Neuronal stem cell (in vitro differentiated cells): ENCODE measurements around the gene MPV17L2.

Experiments
- DNase-seq: peaks from one replicate; pipeline ENCODE4 v3.0.0-alpha.2; 2013; ENCODE audit warnings: low spot score
- H2AFZ ChIP-seq: one replicate; pipeline ENCODE4 v1.6.1; 2013; ENCODE audit warnings: mild to moderate bottlenecking, low read length, inconsistent platforms
- H2AK5ac ChIP-seq: 2 replicates; pipeline ENCODE4 v1.6.1; 2013; ENCODE audit warnings: low read depth, mild to moderate bottlenecking, inconsistent platforms, low read length, moderate library complexity, mixed read lengths
- H2BK120ac ChIP-seq: 2 replicates; pipeline ENCODE4 v1.6.1; 2013; ENCODE audit warnings: low read depth, mild to moderate bottlenecking, inconsistent platforms, low read length, moderate library complexity, mixed read lengths
- H2BK12ac ChIP-seq: one replicate; pipeline ENCODE4 v1.6.1; 2013; ENCODE audit warnings: low read length, inconsistent platforms
- H2BK15ac ChIP-seq: 2 replicates; pipeline ENCODE4 v1.6.1; 2013; ENCODE audit warnings: mild to moderate bottlenecking, low read length, inconsistent platforms, mixed read lengths
- H2BK5ac ChIP-seq: one replicate; pipeline ENCODE4 v1.6.1; 2013; ENCODE audit warnings: inconsistent platforms, mild to moderate bottlenecking, low read length, moderate library complexity
- H3K14ac ChIP-seq: one replicate; pipeline ENCODE4 v1.6.1; 2013; ENCODE audit warnings: low read length, inconsistent platforms
- H3K18ac ChIP-seq: 2 replicates; pipeline ENCODE4 v1.6.1; 2013; ENCODE audit warnings: low read length, inconsistent platforms
- H3K23ac ChIP-seq: 2 replicates; pipeline ENCODE4 v1.6.1; 2013; ENCODE audit warnings: low read depth, mild to moderate bottlenecking, mixed read lengths, low read length, inconsistent platforms; ENCODE audit not compliant: poor library complexity
- H3K27ac ChIP-seq: replicated peaks from 3 replicates; pipeline ENCODE4 v1.5.1; 2013; ENCODE audit warnings: low read length, inconsistent platforms
- H3K27me3 ChIP-seq, 3 experiments: 2 replicates each; pipeline ENCODE4 v1.6.1; 2013; ENCODE audit warnings: low read length in 3 of 3, mild to moderate bottlenecking in 2 of 3, inconsistent platforms in 1 of 3, low read depth in 1 of 3, mixed read lengths in 1 of 3, moderate library complexity in 1 of 3; ENCODE audit not compliant: control insufficient read depth in 3 of 3, insufficient read depth in 3 of 3
- H3K36me3 ChIP-seq, 2 donors: replicated peaks in 1 of 2; 2 replicates each; pipeline ENCODE4 v1.6.1; 2013; ENCODE audit warnings: low read length in 2 of 2; ENCODE audit not compliant: control insufficient read depth in 2 of 2, insufficient read depth in 2 of 2
- H3K4ac ChIP-seq: 2 replicates; pipeline ENCODE4 v1.6.1; 2013; ENCODE audit warnings: inconsistent platforms, mild to moderate bottlenecking, low read length, moderate library complexity
- H3K4me1 ChIP-seq, 2 donors: 1 replicate in 1 of 2; 2 replicates in 1 of 2; pipeline ENCODE4 v1.6.1; 2013; ENCODE audit warnings: low read length in 2 of 2, low read depth in 1 of 2; ENCODE audit not compliant: control insufficient read depth in 2 of 2, insufficient read depth in 1 of 2
- H3K4me2 ChIP-seq: one replicate; pipeline ENCODE4 v1.6.1; 2013; ENCODE audit warnings: mild to moderate bottlenecking, low read length, inconsistent platforms; ENCODE audit not compliant: insufficient read depth, poor library complexity, severe bottlenecking
- H3K4me3 ChIP-seq, 2 donors: 2 replicates each; pipeline ENCODE4 v1.5.1; 2013; ENCODE audit warnings: low read length in 2 of 2, mild to moderate bottlenecking in 2 of 2, inconsistent platforms in 1 of 2, moderate library complexity in 1 of 2
- H3K79me1 ChIP-seq: one replicate; pipeline ENCODE4 v1.6.1; 2013; ENCODE audit warnings: low read depth, mild to moderate bottlenecking, inconsistent platforms, low read length, moderate library complexity
- H3K9ac ChIP-seq: one replicate; pipeline ENCODE4 v1.6.1; 2013; ENCODE audit warnings: mild to moderate bottlenecking, low read depth, low read length, inconsistent platforms; ENCODE audit not compliant: poor library complexity
- H3K9me3 ChIP-seq, 2 donors: replicated peaks in 1 of 2; 2 replicates each; pipeline versions ENCODE3 to v1.6.1; 2013; ENCODE audit warnings: low read length in 2 of 2, mild to moderate bottlenecking in 2 of 2, inconsistent platforms in 1 of 2, low read depth in 1 of 2, mixed read lengths in 1 of 2, moderate library complexity in 1 of 2; ENCODE audit not compliant: control insufficient read depth in 2 of 2, insufficient read depth in 1 of 2
- H4K8ac ChIP-seq: one replicate; pipeline ENCODE4 v1.6.1; 2013; ENCODE audit warnings: low read depth, mild to moderate bottlenecking, inconsistent platforms, low read length, moderate library complexity
- H4K91ac ChIP-seq: one replicate; pipeline ENCODE4 v1.6.1; 2013; ENCODE audit warnings: low read length, low read depth, mild to moderate bottlenecking, inconsistent platforms; ENCODE audit not compliant: poor library complexity
- WGBS, 2 donors: extraction: QIAGEN DNeasy Blood & Tissue Kit; methylation state at CpG; one replicate each; pipeline ENCODE4 v1.1.7; 2013; ENCODE audit warnings: missing lambda C conversion rate in 2 of 2, mixed read lengths in 1 of 2; ENCODE audit not compliant: insufficient read length in 2 of 2, insufficient replicate concordance in 1 of 2; ENCODE audit errors: extremely low coverage in 2 of 2; 5-methylcytosine and 5-hydroxymethylcytosine counted together

MPV17L2 gene

DNA sequence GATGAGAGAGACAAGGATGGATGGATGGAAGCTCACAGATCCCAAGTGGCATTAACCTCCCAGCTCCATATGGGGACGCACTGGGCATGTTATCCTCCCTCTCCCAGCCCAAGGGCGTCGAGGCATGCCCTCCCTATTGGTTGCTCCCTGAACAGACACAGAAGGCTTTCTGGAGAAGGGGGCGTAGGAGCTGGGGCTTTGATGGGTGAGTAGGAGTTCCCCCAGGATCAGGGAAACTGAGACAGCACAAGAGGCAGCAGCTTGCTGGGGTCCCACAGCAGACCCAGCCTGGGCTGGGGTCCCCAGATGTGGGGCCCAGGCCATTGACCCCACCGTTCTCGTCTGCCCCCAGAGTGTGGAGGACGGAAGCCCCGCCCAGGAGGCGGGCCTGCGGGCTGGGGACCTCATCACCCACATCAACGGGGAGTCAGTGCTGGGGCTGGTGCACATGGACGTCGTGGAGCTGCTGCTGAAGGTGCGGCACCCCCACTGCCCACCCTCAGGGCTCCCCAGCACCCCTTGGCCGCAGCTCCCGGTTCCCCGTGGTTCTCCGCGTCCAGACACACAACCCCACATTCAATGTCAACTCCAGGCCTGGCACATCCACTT lies 47.5 kb upstream of the MPV17L2 start:
- DNase-seq = no peak
- no peak overlapping the region for H4K91ac ChIP-seq
- no CpG with 5 or more reads among the region's 19 CpGs for WGBS, 2 donors

DNA sequence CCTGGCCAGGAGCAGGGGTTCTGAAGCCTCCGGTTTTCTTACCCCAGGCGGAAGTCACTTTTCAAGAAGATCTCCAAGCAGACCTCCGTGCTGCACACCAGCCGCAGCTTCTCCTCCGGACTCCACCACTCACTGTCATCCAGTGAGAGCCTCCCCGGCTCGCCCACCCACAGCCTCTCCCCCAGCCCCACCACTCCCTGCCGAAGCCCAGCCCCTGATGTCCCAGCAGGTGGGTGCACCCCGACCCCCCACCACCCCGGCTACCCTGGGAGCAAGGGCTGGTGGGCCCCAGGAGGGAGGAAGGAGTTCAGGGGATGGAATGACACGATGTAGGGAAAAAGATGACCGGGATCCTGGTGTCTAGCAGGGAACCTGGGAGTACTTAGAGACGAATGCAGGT lies 45.6 kb upstream of the MPV17L2 start:
- Histone ChIP-seq H3K79me1 (no peaks in the 10 kb centered on the region), H3K9ac (no peak overlapping the region), H3K18ac (no peak overlapping the region), H3K9me3 (no peaks in the 10 kb centered on the region), H4K91ac (no peak overlapping the region), H2AFZ (no peak overlapping the region), H3K4me1 (peaks cover 0 to 2% of the 10 kb centered on the region in 2 donors), H3K36me3 (peaks cover 17 to 50% of the 10 kb centered on the region in 2 donors), H3K4me3 (no peak overlapping the region), H2BK120ac (no peak overlapping the region), H3K27ac (no peak overlapping the region), H3K14ac (no peak overlapping the region), H2BK5ac (no peak overlapping the region), H3K23ac (no peak overlapping the region), H2BK12ac (no peak overlapping the region), H3K27me3 (no peaks in the 10 kb centered on the region), H3K4ac (no peak overlapping the region), H4K8ac (no peak overlapping the region), H2BK15ac (no peak overlapping the region), H3K4me2 (no peak overlapping the region), H2AK5ac (no peak overlapping the region)
- DNase-seq = no peak
- WGBS, 2 donors = no CpG with 5 or more reads among the region's 13 CpGs

More for the DNA sequence above, 47.5 kb upstream of the MPV17L2 start:
- Histone ChIP-seq H2BK12ac (no peak overlapping the region), H3K23ac (no peak overlapping the region), H3K4me2 (no peak overlapping the region), H3K4me3 (peak overlapping the region in 1 of 2 donors; percentile 42), H2AFZ (no peak overlapping the region), H3K27ac (no peak overlapping the region), H3K4me1 (no peaks in the 10 kb centered on the region), H3K9ac (peak overlapping the region; percentile 21), H3K79me1 (no peaks in the 10 kb centered on the region), H3K27me3 (no peaks in the 10 kb centered on the region), H2BK15ac (no peak overlapping the region), H3K14ac (no peak overlapping the region), H3K4ac (no peak overlapping the region), H4K8ac (no peak overlapping the region), H3K36me3 (peaks cover 20 to 60% of the 10 kb centered on the region in 2 donors), H3K18ac (peak overlapping the region; percentile 80), H2BK5ac (no peak overlapping the region), H3K9me3 (no peaks in the 10 kb centered on the region), H2AK5ac (no peak overlapping the region), H2BK120ac (peak overlapping the region; percentile 9)

DNA sequence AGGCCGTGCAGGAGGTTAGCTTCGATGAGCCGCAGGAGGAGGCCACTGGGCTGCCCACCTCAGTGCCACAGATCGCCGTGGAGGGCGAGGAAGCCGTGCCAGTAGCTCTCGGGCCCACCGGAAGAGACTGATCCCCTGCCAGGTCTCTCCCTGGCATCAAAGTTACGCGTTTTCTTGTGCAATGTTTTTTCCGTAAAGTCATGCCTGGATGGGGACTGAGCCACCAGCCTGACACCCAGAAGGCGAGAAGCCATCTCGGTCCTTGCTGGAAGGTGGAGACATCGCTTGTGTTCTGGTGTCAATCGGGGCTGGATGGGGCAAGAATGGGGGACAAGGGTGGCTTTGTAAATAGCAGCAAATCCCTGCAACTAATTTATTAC lies 43.4 kb upstream of the MPV17L2 start:
- H3K4me3 ChIP-seq = no peak overlapping the region
- no CpG with 5 or more reads among the region's 16 CpGs for WGBS, 2 donors

GRCh38 chr19:18150776-18151624 lies 42.0 kb upstream of the MPV17L2 start:
- H3K18ac ChIP-seq = no peak overlapping the region
- H2BK5ac ChIP-seq = no peak overlapping the region
- peaks cover 9 to 21% of the 10 kb centered on the region in 2 donors for H3K36me3 ChIP-seq
- no peak overlapping the region for H3K27ac ChIP-seq
- H3K9ac ChIP-seq = peak overlapping the region; percentile 17
- H3K23ac ChIP-seq = no peak overlapping the region
- H3K14ac ChIP-seq = no peak overlapping the region
- H3K79me1 ChIP-seq = peaks cover 5% of the 10 kb centered on the region
- no peak overlapping the region for H2AFZ ChIP-seq
- H2BK120ac ChIP-seq = no peak overlapping the region
- no peak overlapping the region for H3K4me3 ChIP-seq
- H2AK5ac ChIP-seq = no peak overlapping the region
- H2BK12ac ChIP-seq = no peak overlapping the region
- H4K91ac ChIP-seq = no peak overlapping the region
- no peak for DNase-seq
- no peak overlapping the region for H3K4ac ChIP-seq
- no peak overlapping the region for H3K4me2 ChIP-seq
- H3K4me1 ChIP-seq = peaks cover 6 to 7% of the 10 kb centered on the region in 2 donors
- H3K9me3 ChIP-seq = no peaks in the 10 kb centered on the region
- H4K8ac ChIP-seq = no peak overlapping the region
- no peak overlapping the region for H2BK15ac ChIP-seq
- WGBS, 2 donors = no CpG with 5 or more reads among the region's 18 CpGs
- no peaks in the 10 kb centered on the region for H3K27me3 ChIP-seq

More for the DNA sequence above, 43.4 kb upstream of the MPV17L2 start:
- no peak overlapping the region for H3K23ac ChIP-seq
- DNase-seq = no peak
- H3K18ac ChIP-seq = no peak overlapping the region
- no peak overlapping the region for H2BK12ac ChIP-seq
- no peak overlapping the region for H3K14ac ChIP-seq
- H3K4me1 ChIP-seq = peaks cover 6 to 7% of the 10 kb centered on the region in 2 donors
- H2AFZ ChIP-seq = no peak overlapping the region
- no peak overlapping the region for H3K27ac ChIP-seq
- no peak overlapping the region for H4K91ac ChIP-seq
- H3K4me2 ChIP-seq = no peak overlapping the region
- peaks cover 5% of the 10 kb centered on the region for H3K79me1 ChIP-seq
- no peak overlapping the region for H2AK5ac ChIP-seq
- H2BK120ac ChIP-seq = no peak overlapping the region
- no peak overlapping the region for H3K9ac ChIP-seq
- no peaks in the 10 kb centered on the region for H3K27me3 ChIP-seq
- H2BK15ac ChIP-seq = no peak overlapping the region
- H3K9me3 ChIP-seq = no peaks in the 10 kb centered on the region
- H4K8ac ChIP-seq = no peak overlapping the region
- peaks cover 13 to 29% of the 10 kb centered on the region in 2 donors for H3K36me3 ChIP-seq
- H3K4ac ChIP-seq = no peak overlapping the region
- no peak overlapping the region for H2BK5ac ChIP-seq
